Measurements from ENCODE around the gene PGBD1. TPM values are rescaled to one million over a fixed set of nuclear protein-coding genes. Genes with fewer than 3 reads are reported as not detected.

The PGBD1 gene
- total RNA-seq, 6 donors from 2014 or later = 3.1 to 8.3 (median 4.1) TPM

GRCh38 chr6:28264834-28265401 is 16.5 kb upstream of the PGBD1 start:
- H3K27ac ChIP-seq = no peak overlapping the region
- ATAC-seq (ENCODE audit: low FRiP score in 2 of 2) (no peak), DNase-seq (no peak)
- TF ChIP-seq EP300 (IDR thresholded peaks at IDR 0.05) (no peak), CTCF (IDR thresholded peaks at IDR 0.05) (no peak), POLR2AphosphoS5 (IDR thresholded peaks at IDR 0.05) (no peak), POLR2A (IDR thresholded peaks at IDR 0.05) (no peak)
- no peaks in the 10 kb centered on the region for H3K27me3 ChIP-seq
- no peaks in the 10 kb centered on the region for H3K36me3 ChIP-seq
- no peaks in the 10 kb centered on the region for H3K9me3 ChIP-seq
- peaks cover 6 to 26% (median 14%) of the 10 kb centered on the region in 4 donors for H3K4me1 ChIP-seq
- H3K4me3 ChIP-seq = no peak overlapping the region
- 60 to 62% methylated on average over 4 of the region's 4 CpGs for WGBS, 2 donors

- H3K9me3 ChIP-seq = no peaks in the 10 kb centered on the region
- H3K27me3 ChIP-seq = no peaks in the 10 kb centered on the region
- no peaks in the 10 kb centered on the region for H3K36me3 ChIP-seq
- ATAC-seq (ENCODE audit: low FRiP score in 2 of 2) (no peak), DNase-seq (no peak)
- 5 to 6% methylated on average over 5 of the region's 5 CpGs for WGBS, 2 donors
- peaks cover 6 to 26% (median 14%) of the 10 kb centered on the region in 4 donors for H3K4me1 ChIP-seq
- H3K4me3 ChIP-seq = peak overlapping the region in 3 of 4 donors; percentile 52 to 75 (median 75)
- peak overlapping the region; percentile 63 to 86 (median 83) for H3K27ac ChIP-seq
- no peak for TF ChIP-seq EP300 (IDR thresholded peaks at IDR 0.05)
- no peak for TF ChIP-seq CTCF (IDR thresholded peaks at IDR 0.05)
- TF ChIP-seq POLR2A (IDR thresholded peaks at IDR 0.05) = no peak
- TF ChIP-seq POLR2AphosphoS5 (IDR thresholded peaks at IDR 0.05) = no peak
These were observed 14.8 kb upstream of the PGBD1 start for GRCh38 chr6:28266563-28266961.

DNA sequence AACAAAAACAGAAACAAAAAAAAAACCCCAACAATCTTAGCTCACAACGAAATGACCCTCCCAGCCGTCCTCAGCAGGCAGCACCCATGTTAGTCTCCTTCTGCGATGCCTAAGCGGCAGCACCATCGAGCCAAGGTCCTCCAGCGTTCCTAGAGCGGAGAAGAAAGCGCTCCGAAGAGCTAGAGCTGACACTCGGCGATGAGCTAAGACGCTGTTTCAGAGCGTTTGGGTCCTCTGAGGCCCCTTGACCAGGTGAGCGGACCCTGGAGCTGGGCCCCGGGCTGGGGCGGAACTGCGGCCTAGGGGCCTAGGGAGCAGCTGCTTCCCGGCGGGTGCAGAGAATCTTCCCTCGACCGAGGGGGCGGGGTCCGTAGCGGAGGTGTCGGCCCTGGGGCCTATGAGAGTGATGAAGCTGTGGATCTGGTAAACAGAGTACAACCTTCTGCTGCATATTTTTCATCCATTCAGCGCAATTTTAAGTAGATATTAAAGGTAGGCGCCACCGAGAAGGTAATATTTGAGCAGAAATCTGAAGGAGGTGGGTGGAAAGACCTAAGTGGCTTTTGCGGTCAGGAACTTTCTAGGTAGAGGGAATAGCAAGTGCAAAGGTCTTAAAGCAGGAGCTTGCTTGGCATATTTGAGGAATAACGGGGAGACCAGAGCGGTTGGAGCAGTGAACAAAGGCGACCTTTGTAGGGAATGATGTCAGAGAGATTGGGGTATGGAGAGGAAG is 14.2 kb upstream of the PGBD1 start, which contains the start of gene ZSCAN26:
Gene ZSCAN26 (plus strand): TSS at position 182 of the 733 bp plus-strand sequence. CDS start 4,777 bp downstream, outside the sequence.
- ATAC-seq (ENCODE audit: low FRiP score in 2 of 2) = peak; percentile 95 to 98
- peak in 1 of 6 experiments; percentile 8 for TF ChIP-seq CTCF (IDR thresholded peaks at IDR 0.05)
- peak in 3 of 4 donors; percentile 36 to 71 (median 57) for TF ChIP-seq POLR2A (IDR thresholded peaks at IDR 0.05)
- no peak for TF ChIP-seq EP300 (IDR thresholded peaks at IDR 0.05)
- peak; percentile 56 to 75 for TF ChIP-seq POLR2AphosphoS5 (IDR thresholded peaks at IDR 0.05)

GRCh38 chr6:28267695-28268059 is 13.7 kb upstream of the PGBD1 start:
- no peak for DNase-seq
- peak overlapping the region; percentile 52 to 79 (median 75) for H3K4me3 ChIP-seq
- WGBS, 2 donors = 0 to 4% methylated on average over 1 of the region's 1 CpG
- TF ChIP-seq CTCF (IDR thresholded peaks at IDR 0.05) (no peak), POLR2AphosphoS5 (IDR thresholded peaks at IDR 0.05) (no peak), EP300 (IDR thresholded peaks at IDR 0.05) (no peak), POLR2A (IDR thresholded peaks at IDR 0.05) (no peak)
- peaks cover 6 to 26% (median 14%) of the 10 kb centered on the region in 4 donors for H3K4me1 ChIP-seq
- peaks cover 0 to 10% (median 10%) of the 10 kb centered on the region in 4 donors for H3K36me3 ChIP-seq
- peak overlapping the region; percentile 63 to 86 (median 83) for H3K27ac ChIP-seq
- no peak for ATAC-seq (ENCODE audit: low FRiP score in 2 of 2)
- no peaks in the 10 kb centered on the region for H3K27me3 ChIP-seq
- H3K9me3 ChIP-seq = no peaks in the 10 kb centered on the region

More for the DNA sequence above, 14.2 kb upstream of the PGBD1 start, which contains the start of gene ZSCAN26:
- WGBS, 2 donors = 2% methylated on average over 20 to 32 of the region's 32 CpGs
- peak; percentile 74 to 91 for DNase-seq
- H3K9me3 ChIP-seq = no peaks in the 10 kb centered on the region
- peak within 1 kb of the TSS; percentile 63 to 86 (median 83) for H3K27ac ChIP-seq
- peaks cover 0 to 5% (median 4%) of the 10 kb centered on the region in 4 donors for H3K36me3 ChIP-seq
- no peaks in the 10 kb centered on the region for H3K27me3 ChIP-seq
- peak within 1 kb of the TSS; percentile 52 to 79 (median 75) for H3K4me3 ChIP-seq
- H3K4me1 ChIP-seq = peaks cover 6 to 26% (median 14%) of the 10 kb centered on the region in 4 donors

Measured in upper lobe of left lung (tissue), 6 donors.